Measurements from ENCODE around the gene TMEM181.

DNA sequence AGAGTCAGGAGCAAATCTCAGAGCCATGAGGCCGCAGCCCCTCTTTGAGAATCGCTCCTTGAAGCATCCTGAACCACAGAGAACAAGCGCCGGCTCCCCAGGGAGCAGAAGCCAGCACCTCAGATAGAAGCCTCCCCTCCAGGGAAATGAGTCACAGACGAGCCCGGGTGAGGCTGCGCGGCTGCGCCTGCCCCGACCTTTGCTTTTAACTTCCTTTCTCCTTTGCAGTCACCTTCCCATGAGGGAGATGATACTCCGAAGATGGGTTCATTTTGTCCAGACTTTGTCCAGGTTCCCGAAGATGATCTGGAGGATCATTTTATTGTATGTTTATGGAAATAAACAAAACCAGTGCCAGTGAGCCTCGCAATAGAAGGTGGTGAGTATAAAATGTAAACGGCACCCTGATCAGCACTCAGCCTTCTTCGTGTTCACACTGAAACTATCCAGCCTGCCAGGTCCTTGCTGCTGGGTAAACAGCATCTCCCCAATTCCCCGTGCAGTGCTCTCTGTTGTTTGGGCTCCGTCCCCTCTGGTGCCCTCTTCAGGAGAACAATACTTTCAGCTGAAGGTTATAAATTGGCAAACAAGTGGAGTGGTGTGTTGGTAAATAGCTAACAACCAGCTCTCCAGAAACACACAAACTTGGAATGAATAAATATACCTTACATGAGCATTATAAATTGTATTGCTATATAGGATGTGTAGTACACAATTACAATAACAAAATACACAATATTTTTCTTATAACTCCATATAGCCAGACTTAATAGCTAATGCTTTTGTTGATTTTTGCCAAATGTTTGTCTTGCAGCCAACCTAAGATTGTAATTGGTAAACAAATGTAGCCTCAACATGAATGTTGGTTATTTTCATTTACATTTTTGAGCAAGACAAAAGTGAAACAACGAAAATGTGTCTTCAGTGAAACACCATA lies 41.4 kb upstream of the TMEM181 start:
- peak in 5 of 6 experiments; percentile 12 to 63 (median 58) for TF ChIP-seq CTCF (IDR thresholded peaks at IDR 0.05)
- no peak for TF ChIP-seq POLR2A (IDR thresholded peaks at IDR 0.05)
